COLO668 (cell line): ENCODE data around the gene SPTBN1.
"Not testable (repeated sequence)": the region's sequence is repeated elsewhere in the genome, so short reads cannot be mapped to it uniquely, and the experiment has no call there.

Experiments
- DNase-seq: peaks from one replicate; lab custom pipeline; 2025; ENCODE audit not compliant: unreplicated experiment; lab: John Stamatoyannopoulos, UW

Gene SPTBN1

DNA sequence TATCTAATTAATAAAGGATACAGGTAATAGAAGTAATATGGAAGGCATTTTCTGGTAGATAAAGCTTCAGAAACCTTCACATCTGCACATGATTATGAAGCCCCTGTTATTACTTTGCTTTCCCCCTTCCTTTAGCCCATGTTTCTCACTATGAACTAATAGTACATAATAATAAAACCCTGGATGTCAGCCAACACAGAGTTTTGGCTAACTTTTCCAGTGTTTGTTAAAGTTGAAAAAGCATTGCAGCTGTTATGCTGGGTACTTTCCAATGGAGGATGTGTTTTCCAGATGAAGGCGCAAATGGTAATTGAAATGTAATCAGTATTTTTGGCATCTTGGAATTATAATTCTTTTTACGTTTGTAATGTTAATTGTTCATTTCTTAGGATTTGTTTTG is 43.5 kb downstream of the SPTBN1 start:
- no peak for DNase-seq

DNA sequence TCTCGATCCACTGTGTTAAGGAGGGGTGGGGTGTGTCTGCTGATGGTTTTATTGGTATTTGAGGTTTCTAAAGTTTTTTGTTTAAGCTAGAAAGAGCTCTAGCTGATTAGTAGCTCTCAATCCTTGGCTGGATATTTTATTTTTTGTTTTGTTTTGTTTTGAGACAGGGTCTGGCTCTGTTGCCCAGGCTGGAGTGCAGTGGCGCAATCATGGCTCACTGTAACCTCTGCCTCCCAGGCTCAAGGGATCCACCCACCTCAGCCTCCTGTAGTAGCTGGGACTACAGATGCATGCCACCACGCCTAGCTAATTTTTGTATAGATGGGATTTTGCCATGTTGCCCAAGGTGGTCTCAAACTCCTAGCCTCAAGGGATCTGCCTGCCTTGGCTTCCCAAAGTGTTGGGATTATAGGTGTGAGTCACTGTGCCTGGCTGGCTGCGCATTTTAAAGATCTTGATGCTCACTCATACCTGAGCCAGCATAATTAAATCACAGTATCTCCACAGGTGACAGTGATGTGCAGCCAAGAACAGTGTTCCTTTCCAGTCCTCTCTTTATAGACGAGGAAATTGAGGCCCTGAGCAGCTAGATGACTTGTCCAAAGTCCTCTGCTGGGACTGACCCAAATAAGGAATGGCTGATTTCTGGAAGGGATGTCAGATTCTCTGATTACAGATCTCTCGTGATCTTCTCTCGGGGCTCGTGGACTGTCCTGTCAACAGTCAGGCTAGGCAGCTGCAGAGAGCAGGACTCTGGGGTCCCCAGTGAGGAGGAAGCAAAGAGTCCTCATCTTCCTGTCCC is 44.5 kb downstream of the SPTBN1 start:
- DNase-seq, result no peak

- DNase-seq, result no peak
Observed at GRCh38 chr2:54502731-54503130, 46.6 kb downstream of the SPTBN1 start.

DNA sequence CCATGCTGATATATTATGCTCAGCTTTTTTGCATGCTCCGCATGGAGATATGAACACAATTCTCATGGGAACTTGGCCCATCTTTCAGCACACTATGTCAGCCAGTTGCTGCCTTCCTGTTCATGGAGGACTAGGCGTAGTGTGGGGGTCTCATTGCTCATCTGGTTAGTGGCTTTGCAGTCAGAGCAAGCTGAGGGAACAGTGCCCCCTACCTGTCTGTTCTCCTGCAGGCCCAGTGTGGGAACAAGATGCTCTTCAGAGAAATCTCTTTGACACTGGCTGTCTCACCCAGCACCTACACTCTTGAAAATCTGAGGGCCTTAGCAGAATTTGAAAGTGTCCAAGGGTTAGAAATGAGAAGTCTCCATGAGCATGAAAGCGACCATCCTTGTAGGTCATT is 47.1 kb downstream of the SPTBN1 start:
- DNase-seq, result peak; percentile 16

DNA sequence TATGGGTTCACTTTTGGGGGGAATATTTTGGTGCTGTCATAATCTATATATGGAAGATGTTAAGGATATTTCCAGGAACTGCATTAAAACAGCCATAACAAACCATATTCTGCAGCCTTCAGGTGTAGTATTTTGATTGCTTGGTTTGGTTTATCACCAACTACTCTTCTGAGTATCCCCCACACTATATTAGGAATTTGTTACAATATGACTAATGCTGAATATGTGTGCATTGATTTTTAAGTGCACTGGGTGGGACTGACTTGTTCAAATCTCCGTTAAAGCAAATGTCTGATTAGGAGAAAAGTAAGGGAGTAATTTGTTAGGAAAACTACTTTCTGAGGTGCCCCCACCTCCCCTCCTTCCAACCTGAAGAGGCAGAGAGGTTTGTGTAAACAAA is 47.7 kb downstream of the SPTBN1 start:
- no peak for DNase-seq

DNA sequence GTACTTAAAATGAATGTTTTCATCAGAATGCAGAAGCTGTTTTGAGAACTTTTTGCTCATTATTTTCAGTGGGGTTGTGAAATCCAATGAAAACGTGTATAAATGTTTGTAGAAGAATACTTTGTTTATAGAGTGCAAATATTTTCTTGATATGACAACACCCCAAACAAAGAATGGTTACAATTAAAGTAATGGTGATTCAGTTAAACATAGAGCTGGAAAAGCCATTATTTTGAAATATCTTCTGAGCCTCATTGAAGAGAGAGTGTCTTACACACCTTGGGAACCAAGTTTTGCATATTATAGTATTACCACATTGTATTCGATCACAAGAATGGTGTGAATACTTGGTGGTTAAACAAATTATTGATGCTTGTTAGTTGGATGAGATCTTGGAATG is 48.7 kb downstream of the SPTBN1 start:
- DNase-seq, result no peak

DNA sequence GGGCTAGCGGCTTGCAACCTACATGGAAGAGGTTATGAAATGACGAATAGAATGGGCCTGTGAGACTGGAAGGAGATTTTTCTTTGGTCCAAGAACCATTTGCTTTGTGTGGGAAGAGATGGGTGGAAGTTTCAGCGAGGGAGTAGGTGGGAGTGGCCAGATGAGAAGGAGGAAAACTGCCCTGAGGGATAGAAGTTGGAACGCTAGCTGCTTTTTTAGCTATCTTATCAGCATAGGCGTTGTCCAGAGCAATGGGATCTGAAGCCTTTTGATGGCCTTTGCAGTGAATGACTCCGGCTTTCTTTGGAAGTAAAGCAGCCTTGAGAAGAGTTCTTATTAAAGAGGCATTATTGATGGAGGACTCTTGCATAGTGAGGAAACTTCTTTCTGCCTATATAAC is 52.4 kb downstream of the SPTBN1 start:
- no peak for DNase-seq

GRCh38 chr2:54509043-54509442 is 52.9 kb downstream of the SPTBN1 start:
- DNase-seq, result not testable (repeated sequence)

- no peak for DNase-seq
Observed at GRCh38 chr2:54510916-54511315, 54.8 kb downstream of the SPTBN1 start.

DNA sequence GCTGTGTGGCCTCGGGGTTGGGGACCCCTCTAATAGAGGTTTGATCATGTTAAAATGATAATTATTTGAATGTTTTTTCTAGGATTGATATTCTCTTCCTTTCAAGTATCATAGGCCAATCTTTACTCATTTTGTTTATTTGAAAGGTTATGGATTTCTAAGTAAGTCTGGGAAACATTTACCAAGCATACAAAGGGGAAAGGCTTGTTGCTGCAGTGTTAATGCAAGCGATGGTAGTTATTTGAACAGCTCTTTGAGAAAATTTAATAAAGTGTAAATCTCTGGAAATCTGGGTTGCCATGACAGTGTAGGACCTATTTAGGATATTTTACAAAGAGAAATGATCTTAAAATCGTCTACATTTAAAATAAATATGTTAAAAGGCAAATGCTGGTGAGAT is 56.1 kb downstream of the SPTBN1 start:
- DNase-seq, result no peak

DNA sequence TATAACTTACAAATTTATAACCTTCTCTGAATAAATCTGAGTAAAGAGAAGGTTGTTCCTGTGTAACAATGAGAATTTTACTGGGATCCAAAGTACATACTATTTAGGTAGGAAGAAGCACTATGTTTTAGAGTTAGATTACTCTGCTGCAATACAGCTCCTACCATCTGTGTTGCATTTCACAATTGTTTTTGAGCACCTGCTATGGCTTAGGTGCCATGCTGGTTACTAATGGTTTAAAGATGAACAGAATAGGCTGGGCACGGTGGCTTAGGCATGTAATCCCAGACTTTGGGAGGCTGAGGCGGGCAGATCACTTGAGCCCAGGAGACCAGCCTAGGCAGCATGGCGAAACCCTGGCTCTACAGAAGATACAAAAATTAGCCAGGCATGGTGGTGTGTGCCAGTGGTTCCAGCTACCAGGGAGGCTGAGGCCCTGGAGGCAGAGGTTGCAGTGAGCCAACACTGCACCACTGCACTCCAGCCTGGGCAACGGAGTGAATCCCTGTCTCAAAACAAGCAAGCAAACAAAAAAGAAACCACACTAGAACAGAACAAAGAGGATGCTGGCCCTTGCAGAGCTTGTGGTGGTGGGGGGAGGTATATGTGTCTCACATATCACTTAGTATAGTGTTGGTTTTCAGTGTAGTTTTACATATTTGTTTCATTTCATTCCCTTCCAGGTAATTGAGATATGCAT is 56.7 kb downstream of the SPTBN1 start:
- no peak for DNase-seq

DNA sequence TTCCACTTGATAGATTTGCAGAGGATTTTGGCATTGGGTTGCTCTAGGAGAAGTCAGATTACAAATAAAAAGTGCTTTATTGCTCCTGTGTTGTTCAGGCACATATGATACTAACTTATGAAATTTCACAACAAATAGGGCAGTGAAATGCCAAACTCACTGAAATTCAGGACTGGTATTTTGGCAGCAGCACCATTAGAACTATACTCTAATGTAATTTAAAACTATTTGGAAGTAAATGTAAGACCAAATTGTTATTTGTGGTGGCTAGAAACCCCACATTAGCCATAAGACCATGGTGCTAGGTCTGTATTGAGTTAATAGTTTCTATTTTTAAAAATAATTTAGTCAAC is 57.2 kb downstream of the SPTBN1 start:
- no peak for DNase-seq

DNA sequence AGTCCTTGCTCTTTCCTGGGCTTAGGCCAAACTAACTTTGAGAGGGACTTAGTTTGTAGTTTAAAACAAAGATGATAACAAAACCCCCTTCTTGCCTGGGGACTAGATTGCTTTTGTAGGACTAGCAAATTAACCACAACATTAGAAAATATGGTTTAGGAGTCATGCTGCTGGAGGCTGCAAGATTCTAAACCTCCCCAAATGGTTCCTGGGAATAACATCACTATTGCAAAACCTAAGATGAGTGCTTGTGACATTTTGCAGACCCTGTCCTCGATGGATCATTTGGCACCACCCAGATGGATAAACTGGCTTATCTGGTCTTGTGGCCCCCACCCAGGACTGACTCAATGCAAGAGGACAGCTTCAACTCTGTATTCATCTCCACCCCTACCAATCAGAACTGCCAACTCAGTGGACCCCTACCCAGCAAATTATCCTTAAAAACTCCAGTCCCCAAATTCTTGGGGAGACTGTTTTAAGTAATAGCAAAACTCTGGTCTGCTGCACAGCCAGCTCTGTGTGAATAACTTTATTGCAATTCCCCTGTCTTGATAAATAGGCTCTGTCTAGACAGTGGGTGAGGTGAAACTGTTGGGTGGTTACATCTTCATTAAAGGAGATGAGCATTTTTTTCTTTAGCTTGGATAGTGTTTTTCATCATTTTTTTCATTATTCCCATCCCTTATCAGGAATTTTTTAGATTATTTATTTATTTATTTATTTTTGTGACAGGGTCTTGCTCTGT is 58.9 kb downstream of the SPTBN1 start:
- DNase-seq, result no peak

- no peak for DNase-seq
Observed at GRCh38 chr2:54516842-54517241, 60.7 kb downstream of the SPTBN1 start.

DNA sequence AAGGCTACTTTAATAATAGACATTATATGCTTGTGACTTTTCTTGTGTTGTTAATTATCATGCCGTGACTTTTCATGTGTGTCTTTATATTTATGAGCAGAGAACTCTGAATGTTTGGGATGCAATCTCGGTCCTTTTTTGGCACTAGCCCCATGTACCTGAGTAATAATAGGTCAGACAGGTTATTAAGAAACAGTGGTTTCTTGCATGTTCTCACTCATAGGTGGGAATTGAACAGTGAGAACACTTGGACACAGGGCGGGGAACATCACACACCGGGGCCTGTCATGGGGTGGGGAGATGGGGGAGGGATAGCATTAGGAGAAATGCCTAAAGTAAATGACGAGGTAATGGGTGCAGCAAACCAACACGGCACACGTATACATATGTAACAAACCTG is 61.9 kb downstream of the SPTBN1 start:
- DNase-seq, result not testable (repeated sequence)

DNA sequence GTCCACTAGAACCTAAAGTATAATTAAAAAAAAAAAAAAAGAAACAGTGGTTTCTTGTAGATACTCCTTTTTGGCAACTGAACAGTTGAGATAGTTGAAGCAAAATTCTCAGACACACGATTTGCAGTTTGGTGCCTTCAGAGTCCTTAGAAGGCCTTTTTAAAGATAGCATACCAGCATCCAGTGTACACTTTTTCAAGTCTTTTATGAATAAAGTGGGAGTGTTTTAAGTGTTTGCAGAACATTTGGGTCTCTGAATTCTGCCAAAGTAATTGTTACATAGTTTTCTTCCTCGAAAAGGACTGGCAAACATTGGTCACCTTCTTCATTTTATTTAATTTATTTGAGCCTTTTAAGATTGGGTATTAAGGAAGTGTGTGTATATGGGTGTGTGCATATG is 62.3 kb downstream of the SPTBN1 start:
- no peak for DNase-seq

GRCh38 chr2:54519841-54520459 is 63.8 kb downstream of the SPTBN1 start:
- no peak for DNase-seq

- DNase-seq, result no peak
Observed at GRCh38 chr2:54520687-54521086, 64.6 kb downstream of the SPTBN1 start.

GRCh38 chr2:54522624-54523281 is 66.6 kb downstream of the SPTBN1 start:
- DNase-seq, result peak; percentile 74

- no peak for DNase-seq
Observed at GRCh38 chr2:54523324-54523959, 67.3 kb downstream of the SPTBN1 start.
